Activated B cell treated with CpG ODN at 0.5 μM for 24 hours (primary cell): ENCODE results near the gene CCDC40. TPM values are rescaled to one million over a fixed set of nuclear protein-coding genes. Genes with fewer than 3 reads are reported as not detected.

Experiments used
- ATAC-seq: fragments of 200-7000 bp; cut with Tn5 transposase; one replicate; pipeline ENCODE4 v1.10.0; 2021; ENCODE audit warnings: low read depth, mild to moderate bottlenecking, moderate library complexity
- CTCF ChIA-PET: fragments of 350-600 bp; sonication (Branson Sonifier 250); formaldehyde crosslinking; loops from one replicate; lab custom pipeline; 2021; ENCODE audit warnings: antibody characterized with exemption; lab: Charles Lee
- POLR2A ChIA-PET: fragments of 350-600 bp; sonication (Branson Sonifier 250); formaldehyde crosslinking; loops from one replicate; lab custom pipeline; 2021; ENCODE audit warnings: antibody characterized with exemption; lab: Charles Lee
- DNase-seq: peaks from one replicate; pipeline ENCODE4 v3.0.0; 2022
- H3K27ac Mint-ChIP-seq: one replicate; pipeline ENCODE4 v1.8.0; 2020; ENCODE audit warnings: mixed read lengths
- H3K27me3 Mint-ChIP-seq: one replicate; pipeline ENCODE4 v1.8.0; 2021; ENCODE audit warnings: mixed read lengths
- H3K36me3 Mint-ChIP-seq: one replicate; pipeline ENCODE4 v1.8.0; 2021; ENCODE audit warnings: low read depth, mixed read lengths
- H3K4me1 Mint-ChIP-seq: one replicate; pipeline ENCODE4 v1.8.0; 2021; ENCODE audit warnings: mixed read lengths
- H3K4me3 Mint-ChIP-seq: one replicate; pipeline ENCODE4 v1.8.0; 2020; ENCODE audit warnings: mild to moderate bottlenecking, mixed read lengths
- H3K9me3 Mint-ChIP-seq: one replicate; pipeline ENCODE4 v1.8.0; 2020; ENCODE audit warnings: mixed read lengths
- intact Hi-C: fragments of 100-400 bp; cut with micrococcal nuclease; formaldehyde crosslinking; loops from one replicate; pipeline ENCODE4 v1.15.1; 2024
- total RNA-seq: library from RNA; stranded (reverse); gene quantifications from 2 replicates; pipeline ENCODE4 v1.2.3, GENCODE V29; 2022
- TF ChIP-seq, protein P1 (sequence below): fragments of 200-600 bp; IDR thresholded peaks from one replicate; pipeline ENCODE4 v1.8.0; 2022; ENCODE audit warnings: antibody characterized with exemption, mild to moderate bottlenecking

Gene CCDC40
- total RNA-seq, 1 donor from 2014 or later: 0.55 TPM

GRCh38 chr17:80008383-80008840 lies 28.0 kb upstream of the CCDC40 start:
- Mint-ChIP-seq H3K36me3 (no peaks in the 10 kb centered on the region), H3K4me3 (no peak overlapping the region), H3K27ac (no peak overlapping the region), H3K9me3 (no peaks in the 10 kb centered on the region), H3K27me3 (no peaks in the 10 kb centered on the region), H3K4me1 (peaks cover 5% of the 10 kb centered on the region)
- CTCF ChIA-PET: interaction anchor here (0.8 to 1.5 kb wide), 13 partner anchors 12 to 281 kb away, joined by 3 to 8 read pairs (median 3); partner anchors contain the start of gene GAA
- POLR2A ChIA-PET: no interaction called here
- peak; percentile 77 for DNase-seq
- TF ChIP-seq, protein P1, sequence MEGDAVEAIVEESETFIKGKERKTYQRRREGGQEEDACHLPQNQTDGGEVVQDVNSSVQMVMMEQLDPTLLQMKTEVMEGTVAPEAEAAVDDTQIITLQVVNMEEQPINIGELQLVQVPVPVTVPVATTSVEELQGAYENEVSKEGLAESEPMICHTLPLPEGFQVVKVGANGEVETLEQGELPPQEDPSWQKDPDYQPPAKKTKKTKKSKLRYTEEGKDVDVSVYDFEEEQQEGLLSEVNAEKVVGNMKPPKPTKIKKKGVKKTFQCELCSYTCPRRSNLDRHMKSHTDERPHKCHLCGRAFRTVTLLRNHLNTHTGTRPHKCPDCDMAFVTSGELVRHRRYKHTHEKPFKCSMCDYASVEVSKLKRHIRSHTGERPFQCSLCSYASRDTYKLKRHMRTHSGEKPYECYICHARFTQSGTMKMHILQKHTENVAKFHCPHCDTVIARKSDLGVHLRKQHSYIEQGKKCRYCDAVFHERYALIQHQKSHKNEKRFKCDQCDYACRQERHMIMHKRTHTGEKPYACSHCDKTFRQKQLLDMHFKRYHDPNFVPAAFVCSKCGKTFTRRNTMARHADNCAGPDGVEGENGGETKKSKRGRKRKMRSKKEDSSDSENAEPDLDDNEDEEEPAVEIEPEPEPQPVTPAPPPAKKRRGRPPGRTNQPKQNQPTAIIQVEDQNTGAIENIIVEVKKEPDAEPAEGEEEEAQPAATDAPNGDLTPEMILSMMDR: peak; percentile 60
- intact Hi-C loops: loop anchor here (1.0 to 10.0 kb wide), 5 partner anchors 28 to 246 kb away; partner anchors contain the start of genes CCDC40, EIF4A3 and GAA
- ATAC-seq: peak; percentile 94

DNA sequence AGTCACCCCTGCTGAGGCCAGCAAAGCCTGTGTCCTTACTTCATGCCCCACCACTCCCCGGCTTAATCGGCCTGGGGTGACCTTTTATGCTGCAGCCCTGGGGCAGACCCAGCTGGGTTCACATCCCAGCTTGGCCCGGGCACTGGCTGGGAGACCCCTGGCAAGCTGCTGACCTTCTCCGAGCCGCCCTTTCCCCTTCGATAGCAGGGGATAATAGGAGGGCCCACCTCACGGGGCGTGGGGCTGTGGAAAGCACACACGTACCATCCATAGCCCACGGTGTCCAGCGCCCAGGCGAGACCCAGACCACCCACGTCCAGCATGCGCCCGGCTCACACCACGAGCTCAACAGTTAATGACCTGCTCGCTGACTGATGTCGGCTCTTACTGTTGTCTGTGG lies 27.6 kb upstream of the CCDC40 start:
- H3K9me3 Mint-ChIP-seq: no peaks in the 10 kb centered on the region
- DNase-seq: no peak
- H3K27ac Mint-ChIP-seq: no peak overlapping the region
- no peaks in the 10 kb centered on the region for H3K36me3 Mint-ChIP-seq
- intact Hi-C loops: loop anchor here (1.0 to 10.0 kb wide), 5 partner anchors 27 to 246 kb away; partner anchors contain the start of genes CCDC40, EIF4A3 and GAA
- ATAC-seq: no peak
- TF ChIP-seq, protein P1: no peak
- CTCF ChIA-PET: interaction anchor here (0.8 to 1.5 kb wide), 12 partner anchors 12 to 281 kb away, joined by 3 to 8 read pairs (median 4); partner anchors contain the start of gene GAA
- peaks cover 5% of the 10 kb centered on the region for H3K4me1 Mint-ChIP-seq
- H3K27me3 Mint-ChIP-seq: no peaks in the 10 kb centered on the region
- H3K4me3 Mint-ChIP-seq: no peak overlapping the region
- POLR2A ChIA-PET: no interaction called here

DNA sequence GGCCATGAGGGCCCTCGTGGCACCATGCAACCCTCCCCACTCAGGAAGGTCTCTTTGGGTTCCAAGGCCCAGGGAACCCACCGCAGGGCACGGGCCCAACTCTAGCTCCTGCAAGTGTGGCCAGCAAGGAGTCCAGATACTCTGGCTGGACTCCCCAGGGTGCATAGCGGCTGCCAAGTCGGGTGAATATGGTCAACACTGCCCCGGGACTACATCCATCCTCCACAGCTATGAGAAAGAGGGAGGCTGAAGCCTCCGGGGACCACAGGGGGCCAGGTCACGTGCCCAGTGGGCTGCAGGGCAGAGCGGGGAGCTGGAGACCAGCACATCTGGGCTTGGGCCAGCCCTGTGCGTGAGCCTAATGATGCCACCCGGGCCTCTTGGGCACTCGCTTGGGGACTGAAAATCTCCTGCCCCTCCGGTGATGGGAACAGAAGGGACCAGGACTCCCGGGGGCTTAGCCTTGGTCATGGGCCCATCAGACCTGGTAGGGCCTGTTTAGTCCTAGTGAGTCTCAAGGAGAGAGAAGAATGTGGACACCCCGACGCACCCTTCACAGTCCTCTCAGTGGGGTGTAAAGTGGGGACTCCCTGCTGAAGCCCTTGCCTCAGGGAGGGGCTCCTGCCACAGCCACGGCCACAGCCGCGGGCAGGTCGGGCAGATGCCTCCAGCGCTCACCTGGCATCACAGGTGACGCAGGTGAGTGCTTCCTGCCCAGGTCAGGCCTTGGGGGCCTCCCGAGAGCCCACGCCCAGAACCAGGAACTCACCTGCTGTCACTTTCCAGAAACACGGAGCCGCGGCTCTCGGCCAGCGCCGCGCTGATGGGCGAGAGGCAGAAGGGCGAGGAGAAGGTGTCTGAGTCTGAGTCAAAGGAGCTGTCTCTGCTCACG lies 26.8 kb upstream of the CCDC40 start:
- DNase-seq (no peak), ATAC-seq (no peak)
- Mint-ChIP-seq H3K27ac (no peak overlapping the region), H3K36me3 (no peaks in the 10 kb centered on the region), H3K9me3 (peaks cover 3% of the 10 kb centered on the region), H3K4me3 (no peak overlapping the region), H3K4me1 (peaks cover 5% of the 10 kb centered on the region), H3K27me3 (no peaks in the 10 kb centered on the region)
- intact Hi-C loops: loop anchor here (5.0 to 10.0 kb wide), 3 partner anchors 93 to 245 kb away; partner anchors contain the start of genes EIF4A3 and GAA
- TF ChIP-seq, protein P1: no peak
- POLR2A ChIA-PET: no interaction called here
- CTCF ChIA-PET: interaction anchor here (0.9 to 1.3 kb wide), 2 partner anchors 92 to 165 kb away, joined by 3 read pairs; partner anchors contain the start of gene GAA

DNA sequence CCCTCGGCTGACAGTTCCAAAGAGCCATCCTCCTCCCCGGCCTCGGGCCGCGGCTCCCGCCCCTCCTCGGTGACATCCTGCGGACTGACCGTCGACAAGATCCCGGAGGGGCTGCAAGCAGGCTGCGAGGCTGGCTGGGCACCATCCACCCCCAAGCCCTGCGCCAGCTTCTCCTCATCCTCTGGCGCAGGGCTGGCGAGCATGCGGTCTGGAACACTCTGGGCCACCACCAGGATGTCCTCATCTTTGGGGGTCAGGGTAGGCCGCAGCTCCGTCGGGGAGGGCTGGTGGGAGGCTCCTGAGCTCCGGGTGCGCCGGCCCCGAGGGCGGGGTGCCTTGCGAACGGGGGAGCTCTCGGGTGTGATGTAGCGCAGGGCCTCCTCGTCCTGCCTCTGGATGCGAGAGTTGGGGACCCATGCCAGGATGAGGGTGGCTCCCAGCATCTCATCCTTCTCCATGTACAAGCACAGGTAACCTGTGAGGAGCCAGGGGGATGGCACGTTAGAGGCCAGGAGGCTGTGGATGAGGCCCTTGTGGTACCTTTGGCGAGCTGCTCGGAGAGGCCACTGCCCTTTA lies 26.1 kb upstream of the CCDC40 start:
- ATAC-seq (no peak), DNase-seq (no peak)
- TF ChIP-seq, protein P1: no peak
- H3K9me3 Mint-ChIP-seq: peaks cover 3% of the 10 kb centered on the region
- CTCF ChIA-PET: no interaction called here
- no peaks in the 10 kb centered on the region for H3K36me3 Mint-ChIP-seq
- H3K27me3 Mint-ChIP-seq: no peaks in the 10 kb centered on the region
- H3K27ac Mint-ChIP-seq: no peak overlapping the region
- intact Hi-C loops: no loop called here
- H3K4me3 Mint-ChIP-seq: no peak overlapping the region
- POLR2A ChIA-PET: no interaction called here
- H3K4me1 Mint-ChIP-seq: peaks cover 5% of the 10 kb centered on the region
